NT2/D1 (cell line): ENCODE measurements around the gene GRIN2C.

Experiments
- SUZ12 ChIP-seq: IDR thresholded peaks from 2 replicates; pipeline ENCODE4 v1.6.1; 2011; ENCODE audit not compliant: insufficient read length, insufficient read depth; ENCODE audit errors: extremely low read depth
- YY1 ChIP-seq: IDR thresholded peaks from 2 replicates; pipeline ENCODE4 v1.6.1; 2011; ENCODE audit not compliant: insufficient read length, insufficient read depth
- ZNF274 ChIP-seq: IDR thresholded peaks from 2 replicates; pipeline ENCODE4 v1.6.1; 2011; ENCODE audit warnings: mild to moderate bottlenecking, low read depth, low read length

DNA sequence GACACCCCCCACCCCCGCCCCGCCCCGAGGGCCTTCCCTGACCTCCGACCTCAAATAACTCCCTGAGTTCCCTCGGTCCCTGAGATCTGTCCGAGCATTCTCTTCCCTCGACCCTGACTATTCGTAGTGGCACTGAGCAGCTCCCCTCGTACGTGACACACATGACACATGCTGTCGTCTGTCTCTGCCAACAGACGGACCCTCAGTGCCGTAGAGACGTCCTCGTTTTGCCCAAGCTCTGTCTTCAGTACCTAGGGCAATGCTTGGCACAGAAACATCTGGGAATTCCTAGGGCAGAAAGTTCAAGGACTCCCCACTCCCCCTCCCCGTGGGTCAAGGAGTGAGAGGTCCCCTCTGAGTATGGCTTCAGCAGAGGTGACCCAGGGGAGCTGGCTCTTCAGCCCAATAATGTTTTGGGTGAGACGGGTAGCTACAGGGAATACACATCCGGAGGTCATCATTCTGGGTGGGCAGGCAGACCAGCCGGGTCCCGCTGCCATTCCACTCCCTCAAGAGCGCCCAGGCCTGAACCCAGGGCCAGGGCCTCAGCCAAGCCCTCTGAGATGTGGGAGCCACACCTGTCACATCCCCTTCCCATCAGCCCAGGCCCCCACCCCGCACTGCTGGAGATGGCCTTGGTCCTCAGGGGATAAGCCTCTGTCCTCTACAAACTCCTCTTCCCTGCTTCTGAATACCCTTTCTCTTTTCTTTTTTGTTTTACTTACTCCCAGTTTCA, 34.4 kb upstream of the GRIN2C start:
- TF ChIP-seq YY1: no peak
- no peak for TF ChIP-seq ZNF274
- no peak for TF ChIP-seq SUZ12
